ENCODE results near the gene SLC25A22. TPM values are rescaled to one million over a fixed set of nuclear protein-coding genes. Genes with fewer than 3 reads are reported as not detected.

Gene SLC25A22
- total and polyA plus RNA-seq, 2 donors (not counting 1 experiment from before 2014, with no cell fraction given), result 25.7 to 45.7 TPM

GRCh38 chr11:818396-819128 is 20.5 kb upstream of the SLC25A22 start, which contains the start of gene PNPLA2:
PNPLA2 (plus strand) TSS chr11:818914; CDS start chr11:819719, 805 bp downstream.
- no peaks in the 10 kb centered on the region for H3K9me3 Mint-ChIP-seq (ENCODE audit: insufficient read depth)
- 39% methylated on average over 19 of the region's 20 CpGs for WGBS (ENCODE audit: insufficient coverage)
- Histone ChIP-seq H2AFZ (ENCODE audit: insufficient read depth, low read depth, low read length, poor library complexity, severe bottlenecking) (peak within 1 kb of the TSS; percentile 87), H3K9me3 (ENCODE audit: control extremely low read depth in 1 of 3, control insufficient read depth in 2 of 3, insufficient read depth in 1 of 3, low read length in 2 of 3) (no peaks in the 10 kb centered on the region), H4K20me1 (ENCODE audit: control insufficient read depth, insufficient read depth, low read length, poor library complexity, severe bottlenecking) (peaks cover 39% of the 10 kb centered on the region), H3K9ac (ENCODE audit: low read length) (peak within 1 kb of the TSS; percentile 91), H3K27me3 (replicated peaks in 1 of 4; ENCODE audit: control extremely low read depth in 1 of 4, control insufficient read depth in 3 of 4, insufficient read depth in 4 of 4, low read length in 3 of 4) (no peaks in the 10 kb centered on the region), H3K27ac (ENCODE audit: low read length in 2 of 2) (peak within 1 kb of the TSS; percentile 68 to 91), H3K4me2 (replicated peaks; ENCODE audit: low read depth, low read length, poor library complexity, severe bottlenecking) (peak within 1 kb of the TSS; percentile 90), H3K36me3 (replicated peaks in 1 of 2; ENCODE audit: control extremely low read depth in 1 of 2, control insufficient read depth in 1 of 2, extremely low read depth in 1 of 2, insufficient read depth in 2 of 2, low read length in 1 of 2) (peaks cover 0 to 23% of the 10 kb centered on the region in 2 experiments), H3K4me3 (ENCODE audit: control extremely low read depth in 1 of 5, extremely low read depth in 1 of 5, insufficient read depth in 1 of 5, low read depth in 2 of 5, low read length in 4 of 5) (peak within 1 kb of the TSS in 4 of 5 experiments; percentile 58 to 82 (median 77)), H3K79me2 (ENCODE audit: control insufficient read depth, insufficient read depth, low read length) (peaks cover 24% of the 10 kb centered on the region), H3K4me1 (ENCODE audit: control insufficient read depth in 2 of 2, insufficient read depth in 2 of 2, low read length in 2 of 2) (peaks cover 16 to 26% of the 10 kb centered on the region in 2 donors)
- peak within 1 kb of the TSS; percentile 92 for H3K4me3 Mint-ChIP-seq
- ChIA-PET POLR2A (interaction anchor here (0.5 to 3.7 kb wide), 12 partner anchors 9 to 1564 kb away, joined by 3 to 57 read pairs (median 4); partner anchors contain the start of genes BET1L, CD151, CRACR2B and GATD1), CTCF (interaction anchor here (0.6 to 2.8 kb wide), 4 partner anchors 8 to 96 kb away, joined by 3 to 14 read pairs (median 4); partner anchors contain the start of gene RPLP2)
- ATAC-seq (ENCODE audit: low read depth) (no peak), DNase-seq (no peak)
- H3K27me3 Mint-ChIP-seq, result no peaks in the 10 kb centered on the region
- TF ChIP-seq EZH2 (IDR thresholded peaks at IDR 0.05; ENCODE audit: borderline replicate concordance, insufficient read depth, low read depth, low read length, poor library complexity, severe bottlenecking), result no peak
- no peak for TF ChIP-seq CTCF (IDR thresholded peaks at IDR 0.05)
- intact Hi-C loops (cut with micrococcal nuclease), result loop anchor here (1.0 kb wide), 3 partner anchors 9 to 20 kb away; partner anchors contain the start of genes PIDD1, RPLP2 and SLC25A22
- H3K4me1 Mint-ChIP-seq, result peaks cover 20% of the 10 kb centered on the region
- peak within 1 kb of the TSS; percentile 91 for H3K27ac Mint-ChIP-seq

GRCh38 chr11:816433-816779 is 18.3 kb upstream of the SLC25A22 start:
- H3K27me3 ChIP-seq (replicated peaks in 1 of 4; ENCODE audit: control extremely low read depth in 1 of 4, control insufficient read depth in 3 of 4, insufficient read depth in 4 of 4, low read length in 3 of 4), result no peaks in the 10 kb centered on the region
- CTCF ChIA-PET, result no interaction called here
- ATAC-seq (ENCODE audit: low read depth) (no peak), DNase-seq (no peak)
- Mint-ChIP-seq H3K4me3 (peak overlapping the region; percentile 3), H3K9me3 (ENCODE audit: insufficient read depth) (no peaks in the 10 kb centered on the region), H3K4me1 (peaks cover 22% of the 10 kb centered on the region), H3K27me3 (no peaks in the 10 kb centered on the region), H3K27ac (peak overlapping the region; percentile 20)
- H3K4me3 ChIP-seq (ENCODE audit: control extremely low read depth in 1 of 5, extremely low read depth in 1 of 5, insufficient read depth in 1 of 5, low read depth in 2 of 5, low read length in 4 of 5), result no peak overlapping the region
- WGBS (ENCODE audit: insufficient coverage), result 86% methylated on average over 6 of the region's 11 CpGs
- no peak for TF ChIP-seq EZH2 (IDR thresholded peaks at IDR 0.05; ENCODE audit: borderline replicate concordance, insufficient read depth, low read depth, low read length, poor library complexity, severe bottlenecking)
- no peak for TF ChIP-seq CTCF (IDR thresholded peaks at IDR 0.05)
- H2AFZ ChIP-seq (ENCODE audit: insufficient read depth, low read depth, low read length, poor library complexity, severe bottlenecking), result no peak overlapping the region
- H3K36me3 ChIP-seq (replicated peaks in 1 of 2; ENCODE audit: control extremely low read depth in 1 of 2, control insufficient read depth in 1 of 2, extremely low read depth in 1 of 2, insufficient read depth in 2 of 2, low read length in 1 of 2), result peaks cover 2 to 32% of the 10 kb centered on the region in 2 experiments
- H3K4me1 ChIP-seq (ENCODE audit: control insufficient read depth in 2 of 2, insufficient read depth in 2 of 2, low read length in 2 of 2), result peaks cover 20 to 28% of the 10 kb centered on the region in 2 donors
- H3K27ac ChIP-seq (ENCODE audit: low read length in 2 of 2), result no peak overlapping the region
- intact Hi-C loops (cut with micrococcal nuclease), result no loop called here
- H3K79me2 ChIP-seq (ENCODE audit: control insufficient read depth, insufficient read depth, low read length), result peaks cover 23% of the 10 kb centered on the region
- no peak overlapping the region for H3K9ac ChIP-seq (ENCODE audit: low read length)
- peaks cover 36% of the 10 kb centered on the region for H4K20me1 ChIP-seq (ENCODE audit: control insufficient read depth, insufficient read depth, low read length, poor library complexity, severe bottlenecking)
- H3K9me3 ChIP-seq (ENCODE audit: control extremely low read depth in 1 of 3, control insufficient read depth in 2 of 3, insufficient read depth in 1 of 3, low read length in 2 of 3), result no peaks in the 10 kb centered on the region
- H3K4me2 ChIP-seq (replicated peaks; ENCODE audit: low read depth, low read length, poor library complexity, severe bottlenecking), result no peak overlapping the region
- POLR2A ChIA-PET, result no interaction called here
